ENCODE results near the gene VAV1. TPM values are rescaled to one million over a fixed set of nuclear protein-coding genes. Genes with fewer than 3 reads are reported as not detected.

VAV1 gene
- total and polyA plus RNA-seq, 10 of the 15 experiments (the other 5 are each of a cell fraction or from before 2014, with no cell fraction given): 1.6 to 76.8 (median 40.7) TPM

DNA sequence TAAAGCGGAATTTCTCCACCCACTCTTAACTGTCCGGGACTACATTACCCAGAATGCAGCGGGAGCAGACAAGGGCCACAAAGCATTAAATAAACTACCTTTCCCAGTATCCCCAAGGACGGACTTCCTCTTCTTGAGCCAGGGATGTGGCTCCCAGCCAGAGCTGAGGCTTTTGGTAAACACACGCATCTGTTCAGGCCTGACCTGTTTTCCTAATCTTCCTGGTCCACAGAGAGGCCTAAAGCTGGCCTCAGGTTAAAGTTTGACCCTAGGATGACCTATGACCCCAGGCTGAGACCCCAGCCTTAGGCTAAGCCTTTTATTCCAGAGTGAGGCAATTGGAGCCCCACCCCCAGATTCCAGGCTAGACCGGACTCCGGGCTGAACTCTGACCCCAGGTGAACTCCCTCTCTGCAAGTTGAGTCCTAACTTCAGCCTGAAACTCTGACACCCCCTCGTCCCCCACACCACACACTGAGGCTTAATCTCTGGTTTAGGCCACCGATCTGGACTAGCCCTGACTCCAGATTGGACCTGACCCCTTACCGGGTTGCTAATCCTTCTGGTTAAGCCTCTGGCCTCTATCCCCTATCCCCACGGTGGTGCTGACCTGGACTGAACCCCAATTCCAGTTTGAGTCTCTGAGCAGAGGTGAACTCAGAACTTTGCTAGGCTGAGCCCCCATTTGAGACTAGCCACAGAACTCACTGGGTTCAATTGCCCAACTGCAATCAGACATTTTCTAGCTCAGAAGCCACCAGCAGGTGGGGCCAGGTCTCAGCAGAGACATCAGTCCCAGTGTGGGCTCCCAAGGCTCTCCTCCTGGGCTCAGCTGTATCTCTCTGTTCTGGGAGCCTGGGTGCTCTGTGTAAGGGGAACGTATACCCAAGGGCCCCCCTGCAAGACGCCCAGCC, 34.4 kb upstream of the VAV1 start (continued):
- TF ChIP-seq RAD21 (IDR thresholded peaks at IDR 0.05; ENCODE audit: insufficient read depth, low read depth, low read length) (peak; percentile 89), WRNIP1 (IDR thresholded peaks at IDR 0.05; ENCODE audit: borderline replicate concordance, low read depth, low read length) (no peak), TARDBP (IDR thresholded peaks at IDR 0.05; ENCODE audit: borderline replicate concordance) (peak; percentile 83), ZNF622 (IDR thresholded peaks at IDR 0.05) (no peak), POU2F2 (IDR thresholded peaks at IDR 0.05; ENCODE audit: borderline replicate concordance, low read depth, low read length) (peak; percentile 22; the same call in 1 of the 3 replicates), BCL11A (IDR thresholded peaks at IDR 0.05; ENCODE audit: low read depth, low read length) (0 out of 2 replicates have a peak, but pooled peaks have one; percentile 7), CHD4 (IDR thresholded peaks at IDR 0.05) (0 out of 2 replicates have a peak, but pooled peaks have one; percentile 91), SREBF2 (IDR thresholded peaks at IDR 0.05; ENCODE audit: low read length) (no peak), EZH2 (IDR thresholded peaks at IDR 0.05; ENCODE audit: borderline replicate concordance, control insufficient read depth, low read depth, low read length) (no peak), DPF2 (IDR thresholded peaks at IDR 0.05) (no peak), EGR1 (IDR thresholded peaks at IDR 0.05; ENCODE audit: borderline replicate concordance in 1 of 2, low read depth in 2 of 2, low read length in 2 of 2) (peak in 1 of 2 experiments; percentile 76; a peak in 2 of 3 replicates), CREM (IDR thresholded peaks at IDR 0.05; ENCODE audit: low read depth) (peak; percentile 73; the same call in 1 of the 2 replicates), RUNX3 (IDR thresholded peaks at IDR 0.05; ENCODE audit: low read length) (peak; percentile 51), SIN3A (IDR thresholded peaks at IDR 0.05; ENCODE audit: low read depth, low read length) (0 out of 2 replicates have a peak, but pooled peaks have one; percentile 38), SMAD1 (IDR thresholded peaks at IDR 0.05; ENCODE audit: low read depth, partially characterized antibody) (peak; percentile 82), IRF3 (IDR thresholded peaks at IDR 0.05) (no peak), EP300 (IDR thresholded peaks at IDR 0.05; ENCODE audit: borderline replicate concordance in 1 of 2, control insufficient read depth in 1 of 2, low read depth in 2 of 2, low read length in 2 of 2) (no peak), EED (IDR thresholded peaks at IDR 0.05; ENCODE audit: low read depth) (no peak), SMC3 (IDR thresholded peaks at IDR 0.05; ENCODE audit: borderline replicate concordance, low read length) (peak; percentile 92), MEF2B (IDR thresholded peaks at IDR 0.05; ENCODE audit: partially characterized antibody, poor library complexity, severe bottlenecking) (peak; percentile 66), CHD1 (IDR thresholded peaks at IDR 0.05; ENCODE audit: low read depth, low read length) (no peak), SPI1 (IDR thresholded peaks at IDR 0.05; ENCODE audit: borderline replicate concordance, insufficient read depth, low read depth, low read length) (peak; percentile 94), TCF12 (IDR thresholded peaks at IDR 0.05; ENCODE audit: low read depth, low read length) (0 out of 2 replicates have a peak, but pooled peaks have one; percentile 14), IKZF2 (IDR thresholded peaks at IDR 0.05) (peak in 1 of 2 experiments; percentile 68), MEF2A (IDR thresholded peaks at IDR 0.05; ENCODE audit: insufficient read depth, low read depth, low read length) (no peak), HDGF (IDR thresholded peaks at IDR 0.05) (0 out of 2 replicates have a peak, but pooled peaks have one; percentile 28), CBX3 (IDR thresholded peaks at IDR 0.05; ENCODE audit: borderline replicate concordance, low read depth) (no peak), SREBF1 (IDR thresholded peaks at IDR 0.05; ENCODE audit: low read length) (peak; percentile 85)
- TF ChIP-seq, protein P1, sequence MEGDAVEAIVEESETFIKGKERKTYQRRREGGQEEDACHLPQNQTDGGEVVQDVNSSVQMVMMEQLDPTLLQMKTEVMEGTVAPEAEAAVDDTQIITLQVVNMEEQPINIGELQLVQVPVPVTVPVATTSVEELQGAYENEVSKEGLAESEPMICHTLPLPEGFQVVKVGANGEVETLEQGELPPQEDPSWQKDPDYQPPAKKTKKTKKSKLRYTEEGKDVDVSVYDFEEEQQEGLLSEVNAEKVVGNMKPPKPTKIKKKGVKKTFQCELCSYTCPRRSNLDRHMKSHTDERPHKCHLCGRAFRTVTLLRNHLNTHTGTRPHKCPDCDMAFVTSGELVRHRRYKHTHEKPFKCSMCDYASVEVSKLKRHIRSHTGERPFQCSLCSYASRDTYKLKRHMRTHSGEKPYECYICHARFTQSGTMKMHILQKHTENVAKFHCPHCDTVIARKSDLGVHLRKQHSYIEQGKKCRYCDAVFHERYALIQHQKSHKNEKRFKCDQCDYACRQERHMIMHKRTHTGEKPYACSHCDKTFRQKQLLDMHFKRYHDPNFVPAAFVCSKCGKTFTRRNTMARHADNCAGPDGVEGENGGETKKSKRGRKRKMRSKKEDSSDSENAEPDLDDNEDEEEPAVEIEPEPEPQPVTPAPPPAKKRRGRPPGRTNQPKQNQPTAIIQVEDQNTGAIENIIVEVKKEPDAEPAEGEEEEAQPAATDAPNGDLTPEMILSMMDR (IDR thresholded peaks at IDR 0.05 in 2 of 3, conservative IDR thresholded peaks at IDR 0.05 in 1 of 3; ENCODE audit: control insufficient read depth in 2 of 3, extremely low read depth in 1 of 3, insufficient read depth in 1 of 3, low read depth in 3 of 3, low read length in 3 of 3): peak; percentile 75 to 92 (median 78)

All from GM12878 (cell line).